LNCaP clone FGC (cell line): Measurements from ENCODE around the gene MCM3AP.

Source experiments
- DNase-seq: peaks from one replicate; pipeline ENCODE4 v3.0.0-alpha.2; 2011; ENCODE audit warnings: low read depth
- H3K4me3 ChIP-seq: 2 replicates; pipeline ENCODE4 v1.5.1; 2011; ENCODE audit warnings: mild to moderate bottlenecking, low read depth, low read length, control low read depth
- CTCF ChIP-seq: IDR thresholded peaks from 2 replicates; pipeline ENCODE4 v1.5.1; 2012; ENCODE audit warnings: mild to moderate bottlenecking; ENCODE audit not compliant: control insufficient read depth, insufficient read depth; ENCODE audit errors: extremely low read depth

Gene MCM3AP

DNA sequence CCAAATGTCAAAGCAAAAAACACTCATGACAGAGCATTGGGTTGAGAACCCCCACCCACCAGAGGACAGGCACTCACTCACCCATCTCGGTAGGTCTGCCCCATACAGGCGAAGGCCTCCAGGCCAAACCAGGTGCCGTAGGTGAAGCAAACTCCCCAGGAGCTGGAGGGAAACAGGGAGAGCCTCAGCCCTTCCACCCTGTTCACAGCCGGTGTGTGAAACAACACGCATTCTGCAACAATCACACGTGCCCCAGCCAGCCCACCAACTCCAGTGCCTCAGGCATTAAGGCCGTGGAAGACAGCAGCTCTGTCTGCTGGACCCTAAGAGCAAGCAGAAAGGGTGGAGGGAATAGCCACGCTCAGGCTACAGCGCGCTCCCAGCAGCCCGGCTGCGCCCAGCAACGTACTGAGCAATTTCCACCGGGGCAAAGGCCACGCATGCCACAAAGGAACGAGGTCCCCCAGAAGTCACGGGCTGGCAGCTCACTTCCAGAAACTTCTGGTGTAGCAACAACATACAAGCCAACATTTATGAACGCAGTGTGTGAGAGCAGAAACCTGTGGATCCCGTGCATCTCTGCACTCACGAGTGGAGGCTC is 89.7 kb downstream of the MCM3AP start:
- TF ChIP-seq CTCF: no peak
- DNase-seq: no peak
- H3K4me3 ChIP-seq: no peak overlapping the region

GRCh38 chr21:46194374-46195334 is 90.8 kb downstream of the MCM3AP start:
- no peak overlapping the region for H3K4me3 ChIP-seq
- DNase-seq: no peak
- TF ChIP-seq CTCF: no peak

DNA sequence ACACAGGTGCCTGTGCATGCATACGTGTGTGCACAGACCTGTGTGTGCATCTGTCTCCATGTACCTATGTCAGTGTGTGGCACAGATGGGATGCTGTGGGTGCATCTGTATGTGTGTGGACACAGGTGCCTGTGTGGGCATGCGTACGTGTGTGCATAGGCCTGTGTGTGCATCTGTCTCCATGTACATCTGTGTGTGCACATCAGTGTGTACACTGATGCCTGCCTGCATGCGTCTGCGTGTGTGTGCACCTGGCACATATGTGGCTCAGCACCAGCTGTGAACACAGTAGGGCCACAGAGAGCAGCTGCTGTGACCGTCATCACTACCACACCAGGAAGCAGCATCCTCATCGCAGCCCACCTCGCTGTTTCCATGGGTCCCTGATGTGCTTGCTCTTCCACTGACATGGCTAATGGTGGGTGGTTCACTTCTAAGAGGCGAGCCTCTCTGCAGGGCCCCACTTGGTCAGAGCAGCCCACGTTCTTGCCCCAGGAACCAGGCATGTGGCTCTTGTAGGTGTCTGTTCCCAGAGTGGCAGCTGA is 91.5 kb downstream of the MCM3AP start:
- no peak overlapping the region for H3K4me3 ChIP-seq
- TF ChIP-seq CTCF: no peak
- DNase-seq: no peak

DNA sequence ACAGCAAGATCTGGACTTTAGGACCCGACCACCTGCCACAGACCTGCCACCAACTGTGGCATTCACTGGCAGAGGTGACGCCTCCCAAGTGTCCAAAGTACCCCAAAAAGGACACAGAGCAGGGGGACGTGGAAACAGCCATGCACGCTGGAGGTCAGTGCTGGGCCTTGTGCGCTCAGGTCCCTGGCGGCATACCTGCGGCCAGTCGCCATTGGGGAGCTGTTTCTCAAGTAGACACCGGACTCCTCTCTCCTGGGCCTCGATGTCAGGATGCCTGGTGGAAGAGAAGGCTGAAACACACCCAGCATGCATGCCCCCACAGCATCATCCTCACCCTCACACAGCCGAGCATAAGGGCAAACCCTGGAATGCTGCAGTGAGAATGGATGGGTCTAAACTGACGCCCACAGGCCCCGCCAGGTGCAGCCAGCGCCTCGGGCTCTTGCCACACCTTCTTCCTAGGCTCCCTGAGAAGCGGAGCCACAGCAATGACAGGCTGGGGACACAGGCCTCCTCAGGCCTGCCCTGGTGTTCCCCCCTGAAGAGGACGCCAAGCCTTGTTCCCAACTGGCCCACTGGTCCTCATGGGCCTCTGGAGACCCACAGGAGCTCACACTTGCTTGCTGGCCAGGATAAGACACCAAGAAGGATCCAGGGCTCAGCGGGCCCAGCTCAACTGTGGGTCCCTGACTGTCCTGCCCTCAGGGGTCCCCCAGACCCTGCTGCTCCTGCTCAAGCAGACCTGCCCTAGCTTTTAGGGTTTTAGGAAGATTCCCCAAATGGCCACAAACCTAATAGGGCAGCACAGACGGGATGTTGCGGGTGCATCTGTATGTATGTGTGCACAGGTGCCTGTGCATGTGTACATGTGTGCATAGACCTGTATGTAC is 93.5 kb downstream of the MCM3AP start:
- no peak for DNase-seq
- no peak overlapping the region for H3K4me3 ChIP-seq

GRCh38 chr21:46191257-46191685 is 94.1 kb downstream of the MCM3AP start:
- no peak for DNase-seq
- no peak for TF ChIP-seq CTCF
- no peak overlapping the region for H3K4me3 ChIP-seq

More for the DNA sequence above, 93.5 kb downstream of the MCM3AP start:
- TF ChIP-seq CTCF: no peak

DNA sequence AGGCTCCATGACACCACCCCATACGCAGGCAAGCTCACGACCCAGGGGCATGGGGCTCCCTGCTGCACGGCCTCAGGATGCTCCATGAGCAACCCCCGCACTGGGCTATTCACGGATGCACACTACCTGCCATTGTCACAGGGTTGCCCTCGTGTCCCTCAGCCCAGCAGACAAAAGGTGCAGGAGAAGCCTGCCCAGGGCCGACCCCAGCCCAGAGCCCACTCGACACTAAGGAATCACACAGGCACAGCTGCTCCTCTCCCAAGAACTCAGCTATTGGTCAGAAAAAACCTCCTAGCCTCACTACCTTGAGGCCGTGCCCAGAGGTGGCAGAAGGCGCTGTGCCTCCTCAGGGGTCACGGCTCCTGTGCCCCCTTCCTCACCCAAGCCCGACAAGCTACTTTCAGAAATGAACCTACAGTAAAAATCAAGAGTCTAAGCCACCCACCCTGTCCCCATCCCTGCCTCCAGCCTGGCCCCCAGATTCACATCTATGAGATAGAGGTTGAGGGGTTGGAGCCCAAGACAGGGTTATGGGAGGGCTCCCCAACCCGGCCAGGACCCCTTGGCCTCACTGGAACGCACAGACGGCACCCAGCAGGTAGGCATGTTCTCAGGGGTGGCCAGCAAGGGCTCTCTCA is 94.8 kb downstream of the MCM3AP start:
- DNase-seq: no peak
- no peak overlapping the region for H3K4me3 ChIP-seq
- no peak for TF ChIP-seq CTCF
